HCT116 (cell line): ENCODE measurements around the gene FFAR1.

ENCODE experiments used
- CTCF ChIP-seq, 3 experiments: fragments of 200-600 bp in 1 of 3; sonication (generic) in 1 of 3; IDR thresholded peaks in 2 of 3; conservative IDR thresholded peaks in 1 of 3; 2 replicates each; pipeline ENCODE4 v1.5.1; 2012 to 2017; ENCODE audit warnings: low read depth in 2 of 3, low read length in 2 of 3, antibody characterized with exemption in 1 of 3, borderline replicate concordance in 1 of 3, control low read depth in 1 of 3, mild to moderate bottlenecking in 1 of 3, mixed read lengths in 1 of 3, mixed run types in 1 of 3, moderate library complexity in 1 of 3; ENCODE audit not compliant: insufficient read depth in 1 of 3
- EGR1 ChIP-seq: IDR thresholded peaks from 2 replicates; pipeline ENCODE4 v1.6.1; 2012; ENCODE audit warnings: low read depth
- EZH2 ChIP-seq: fragments of 200-600 bp; sonication (generic); IDR thresholded peaks from 2 replicates; pipeline ENCODE4 v1.6.1; 2017; ENCODE audit warnings: antibody characterized with exemption, mixed run types
- EZH2phosphoT487 ChIP-seq: fragments of 200-600 bp; IDR thresholded peaks from 2 replicates; pipeline ENCODE4 v1.6.1; 2018; ENCODE audit warnings: antibody characterized with exemption, borderline replicate concordance
- FOSL1 ChIP-seq: IDR thresholded peaks from 2 replicates; pipeline ENCODE4 v1.6.1; 2012; ENCODE audit warnings: low read depth
- MAX ChIP-seq: IDR thresholded peaks from 2 replicates; pipeline ENCODE4 v1.6.1; 2012
- POLR2A ChIP-seq: IDR thresholded peaks from 2 replicates; pipeline ENCODE4 v1.7.0; 2011; ENCODE audit warnings: borderline replicate concordance; ENCODE audit not compliant: insufficient read depth, insufficient read length; ENCODE audit errors: extremely low read depth
- POLR2AphosphoS5 ChIP-seq: IDR thresholded peaks from 2 replicates; pipeline ENCODE4 v1.6.1; 2011; ENCODE audit warnings: mild to moderate bottlenecking, low read depth, low read length, moderate library complexity
- RAD21 ChIP-seq: IDR thresholded peaks from 2 replicates; pipeline ENCODE4 v1.6.1; 2012; ENCODE audit warnings: low read depth, mild to moderate bottlenecking
- REST ChIP-seq: IDR thresholded peaks from 2 replicates; pipeline ENCODE4 v1.6.1; 2012; ENCODE audit warnings: low read depth
- SP1 ChIP-seq: IDR thresholded peaks from 2 replicates; pipeline ENCODE4 v1.6.1; 2012; ENCODE audit warnings: low read depth
- YY1 ChIP-seq: IDR thresholded peaks from 2 replicates; pipeline ENCODE4 v1.6.1; 2011; ENCODE audit warnings: low read length, low read depth, moderate library complexity, mild to moderate bottlenecking; ENCODE audit not compliant: insufficient replicate concordance; ENCODE audit errors: extremely low read depth
- ZBTB33 ChIP-seq: IDR thresholded peaks from 2 replicates; pipeline ENCODE4 v1.6.1; 2011; ENCODE audit warnings: mild to moderate bottlenecking, low read length, moderate library complexity; ENCODE audit not compliant: insufficient replicate concordance; ENCODE audit errors: extremely low read depth

GRCh38 chr19:35373492-35373891, 25.8 kb downstream of the FFAR1 start:
- no peak for TF ChIP-seq RAD21
- no peak for TF ChIP-seq CTCF (IDR thresholded peaks at IDR 0.05 in 2 of 3, conservative IDR thresholded peaks at IDR 0.05 in 1 of 3; ENCODE audit: borderline replicate concordance in 1 of 3, insufficient read depth in 1 of 3, low read depth in 2 of 3, low read length in 2 of 3)
- TF ChIP-seq ZBTB33: no peak
- TF ChIP-seq POLR2AphosphoS5: no peak
- no peak for TF ChIP-seq POLR2A
- no peak for TF ChIP-seq EZH2
- no peak for TF ChIP-seq YY1
- no peak for TF ChIP-seq EGR1
- TF ChIP-seq MAX: no peak
- TF ChIP-seq FOSL1: no peak
- TF ChIP-seq SP1: no peak
- TF ChIP-seq REST: no peak
- no peak for TF ChIP-seq EZH2phosphoT487
